GM23338 (cell line): ENCODE data around the gene IL17REL.

Experiments used
- CREB1 ChIP-seq: fragments of 250-450 bp; sonication (Bioruptor Pico); IDR thresholded peaks from 2 replicates; pipeline ENCODE4 v1.5.0; 2020; ENCODE audit warnings: low read depth, mild to moderate bottlenecking, moderate library complexity
- ETS1 ChIP-seq: IDR thresholded peaks from 2 replicates; pipeline ENCODE4 v1.6.1; 2016; ENCODE audit warnings: antibody characterized with exemption
- EZH2 ChIP-seq: fragments of 200-600 bp; sonication (generic); IDR thresholded peaks from one replicate; pipeline ENCODE4 v1.8.0; 2017; ENCODE audit warnings: antibody characterized with exemption, mild to moderate bottlenecking, low read depth; ENCODE audit not compliant: unreplicated experiment
- EZH2phosphoT487 ChIP-seq: fragments of 200-600 bp; sonication (generic); IDR thresholded peaks from one replicate; pipeline ENCODE4 v1.8.1; 2018; ENCODE audit warnings: antibody characterized with exemption; ENCODE audit not compliant: unreplicated experiment
- NANOG ChIP-seq: IDR thresholded peaks from 2 replicates; pipeline ENCODE4 v1.6.1; 2016; ENCODE audit warnings: antibody characterized with exemption, borderline replicate concordance
- POLR2AphosphoS5 ChIP-seq: IDR thresholded peaks from 2 replicates; pipeline ENCODE4 v1.6.1; 2016; ENCODE audit warnings: antibody characterized with exemption, low read depth
- REST ChIP-seq: IDR thresholded peaks from one replicate; pipeline ENCODE4 v1.6.1; 2018; ENCODE audit warnings: antibody characterized with exemption; ENCODE audit not compliant: unreplicated experiment
- ZNF114 ChIP-seq: fragments of 250-450 bp; sonication (Bioruptor Pico); IDR thresholded peaks from 2 replicates; pipeline ENCODE4 v1.5.0; 2020; ENCODE audit warnings: mild to moderate bottlenecking, moderate library complexity
- ZNF331 ChIP-seq: fragments of 250-450 bp; sonication (Bioruptor Pico); IDR thresholded peaks from 2 replicates; pipeline ENCODE4 v1.5.0; 2020; ENCODE audit warnings: low read depth, mild to moderate bottlenecking, moderate library complexity
- TF ChIP-seq, protein P1 (sequence below), 2 experiments: fragments of 200-600 bp in 1 of 2; sonication (generic) in 1 of 2; conservative IDR thresholded peaks; 2 replicates each; pipeline versions ENCODE4 v1.5.1 to v1.6.1; 2016 to 2017; ENCODE audit warnings: antibody characterized with exemption in 2 of 2, low read depth in 2 of 2, mild to moderate bottlenecking in 2 of 2, moderate library complexity in 1 of 2

- TF ChIP-seq ZNF331 (CRISPR knock-in tag) = no peak
- TF ChIP-seq, protein P1, sequence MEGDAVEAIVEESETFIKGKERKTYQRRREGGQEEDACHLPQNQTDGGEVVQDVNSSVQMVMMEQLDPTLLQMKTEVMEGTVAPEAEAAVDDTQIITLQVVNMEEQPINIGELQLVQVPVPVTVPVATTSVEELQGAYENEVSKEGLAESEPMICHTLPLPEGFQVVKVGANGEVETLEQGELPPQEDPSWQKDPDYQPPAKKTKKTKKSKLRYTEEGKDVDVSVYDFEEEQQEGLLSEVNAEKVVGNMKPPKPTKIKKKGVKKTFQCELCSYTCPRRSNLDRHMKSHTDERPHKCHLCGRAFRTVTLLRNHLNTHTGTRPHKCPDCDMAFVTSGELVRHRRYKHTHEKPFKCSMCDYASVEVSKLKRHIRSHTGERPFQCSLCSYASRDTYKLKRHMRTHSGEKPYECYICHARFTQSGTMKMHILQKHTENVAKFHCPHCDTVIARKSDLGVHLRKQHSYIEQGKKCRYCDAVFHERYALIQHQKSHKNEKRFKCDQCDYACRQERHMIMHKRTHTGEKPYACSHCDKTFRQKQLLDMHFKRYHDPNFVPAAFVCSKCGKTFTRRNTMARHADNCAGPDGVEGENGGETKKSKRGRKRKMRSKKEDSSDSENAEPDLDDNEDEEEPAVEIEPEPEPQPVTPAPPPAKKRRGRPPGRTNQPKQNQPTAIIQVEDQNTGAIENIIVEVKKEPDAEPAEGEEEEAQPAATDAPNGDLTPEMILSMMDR (conservative IDR thresholded peaks at IDR 0.05; ENCODE audit: low read depth in 2 of 2) = no peak
- no peak for TF ChIP-seq EZH2phosphoT487
- TF ChIP-seq REST = no peak
- TF ChIP-seq CREB1 (CRISPR knock-in tag) = no peak
- TF ChIP-seq POLR2AphosphoS5 = no peak
- TF ChIP-seq EZH2 = no peak
- no peak for TF ChIP-seq ETS1
- no peak for TF ChIP-seq NANOG
- no peak for TF ChIP-seq ZNF114 (CRISPR knock-in tag)
Measured at GRCh38 chr22:49991907-49992533, 20.5 kb downstream of the IL17REL start.
